Panc1 (cell line): ENCODE results near the gene MTHFD1L. TPM values are rescaled to one million over a fixed set of nuclear protein-coding genes. Genes with fewer than 3 reads are reported as not detected.
A peak's percentile ranks its signal among the peaks of the same experiment; 100 is the strongest.

Experiments
- ATAC-seq: fragments of 200-7000 bp; cut with Tn5 transposase; 2 replicates; pipeline ENCODE4 v1.9.1; 2020; ENCODE audit warnings: mild to moderate bottlenecking, moderate library complexity
- BruUV-seq: library from RNA; stranded (reverse); fragments of 400-500 nt; replicated peaks from 2 replicates; lab custom pipeline; 2021; lab: Mats Ljungman, UMichigan
- CTCF ChIA-PET: fragments of 300-600 bp; sonication (Branson Sonifier 250); formaldehyde crosslinking; loops from one replicate; lab custom pipeline; 2022; ENCODE audit warnings: antibody characterized with exemption; lab: Charles Lee
- POLR2A ChIA-PET: fragments of 300-600 bp; sonication (Branson Sonifier 250); formaldehyde crosslinking; loops from one replicate; lab custom pipeline; 2022; ENCODE audit warnings: antibody characterized with exemption; lab: Charles Lee
- DNase-seq: peaks from one replicate; pipeline ENCODE4 v3.0.0-alpha.2; 2010; ENCODE audit warnings: low read depth, low spot score
- H3K27ac ChIP-seq: 2 replicates; pipeline ENCODE4 v1.5.1; 2011; ENCODE audit warnings: mild to moderate bottlenecking, low read length, inconsistent platforms
- H3K27me3 ChIP-seq: fragments of 200-500 bp; sonication (Bioruptor generic); 2 replicates; pipeline ENCODE4 v1.6.0; 2014; ENCODE audit warnings: low read length, inconsistent platforms; ENCODE audit not compliant: control insufficient read depth, insufficient read depth
- H3K36me3 ChIP-seq: fragments of 200-500 bp; sonication (Bioruptor generic); 2 replicates; pipeline ENCODE4 v1.5.1; 2014; ENCODE audit warnings: inconsistent platforms, mild to moderate bottlenecking, low read length, moderate library complexity; ENCODE audit not compliant: control insufficient read depth, insufficient read depth
- H3K4me1 ChIP-seq: 2 replicates; pipeline ENCODE4 v1.5.1; 2011; ENCODE audit warnings: inconsistent platforms, mild to moderate bottlenecking, low read length, moderate library complexity; ENCODE audit not compliant: control insufficient read depth, insufficient read depth
- H3K4me3 ChIP-seq, 2 experiments: 2 replicates each; pipeline ENCODE4 v1.5.1; 2011 to 2012; ENCODE audit warnings: low read depth in 2 of 2, low read length in 2 of 2, mild to moderate bottlenecking in 2 of 2, inconsistent platforms in 1 of 2, moderate library complexity in 1 of 2
- H3K9me3 ChIP-seq: fragments of 200-500 bp; sonication (Bioruptor generic); 2 replicates; pipeline ENCODE4 v1.5.1; 2014; ENCODE audit warnings: low read depth, mild to moderate bottlenecking, inconsistent platforms, low read length, moderate library complexity; ENCODE audit not compliant: control insufficient read depth, insufficient read depth
- POLR2AphosphoS5 ChIP-seq: IDR thresholded peaks from 2 replicates; pipeline ENCODE4 v1.6.1; 2012; ENCODE audit warnings: mild to moderate bottlenecking, low read depth, low read length, moderate library complexity
- SIN3A ChIP-seq: IDR thresholded peaks from 2 replicates; pipeline ENCODE4 v1.6.1; 2012; ENCODE audit warnings: low read depth, mild to moderate bottlenecking, low read length, moderate library complexity, borderline replicate concordance; ENCODE audit not compliant: insufficient read depth
- TCF7L2 ChIP-seq: IDR thresholded peaks from 2 replicates; pipeline ENCODE4 v1.6.1; 2011; ENCODE audit warnings: mild to moderate bottlenecking, low read depth, low read length, inconsistent platforms
- in situ Hi-C: cut with HindIII; loops from 2 replicates; pipeline ENCODE4 v1.10.0; 2016; ENCODE audit warnings: low sequenced_read_pairs, low pct_unique_long_range_greater_than_20kb
- intact Hi-C: fragments of 100-400 bp; cut with micrococcal nuclease; formaldehyde crosslinking; loops from one replicate; pipeline ENCODE4 v1.10.0; 2022; ENCODE audit not compliant: unreplicated experiment
- total RNA-seq: library from RNA; stranded (reverse); gene quantifications from one replicate; pipeline ENCODE4 v1.2.1, GENCODE V29; 2021; ENCODE audit not compliant: unreplicated experiment
- TF ChIP-seq, protein P1 (sequence below), 2 experiments: IDR thresholded peaks; 2 replicates each; pipeline ENCODE4 v1.6.1; 2011 to 2012; ENCODE audit warnings: low read depth in 2 of 2, control low read depth in 1 of 2, low read length in 1 of 2, mild to moderate bottlenecking in 1 of 2, moderate library complexity in 1 of 2; ENCODE audit not compliant: insufficient read depth in 1 of 2
- TF ChIP-seq, protein P2 (sequence below): fragments of 450-650 bp; IDR thresholded peaks from 2 replicates; pipeline ENCODE4 v1.5.1; 2017; ENCODE audit warnings: mild to moderate bottlenecking

Gene MTHFD1L
- total RNA-seq, 1 experiment from 2014 or later: 76.2 TPM

DNA sequence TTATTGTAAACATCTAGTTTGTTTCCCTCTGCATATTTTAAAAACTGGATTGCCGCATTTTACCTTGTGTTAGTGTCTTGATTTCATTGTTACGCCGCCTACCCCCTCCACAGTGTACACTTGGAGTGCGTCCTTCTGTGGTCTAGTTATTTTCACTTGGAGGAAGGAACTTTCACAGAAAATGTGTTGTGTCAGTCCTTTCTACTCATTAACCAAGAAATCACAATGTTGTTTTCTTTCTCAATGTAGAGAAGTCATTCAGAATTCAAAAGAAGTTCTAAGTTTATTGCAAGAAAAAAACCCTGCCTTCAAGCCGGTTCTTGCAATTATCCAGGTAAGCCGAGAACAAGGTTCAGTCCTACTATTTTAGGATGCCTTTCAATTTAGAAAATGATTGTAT is 10.3 kb downstream of the MTHFD1L start:
- Histone ChIP-seq H3K4me3 (no peak overlapping the region), H3K9me3 (no peaks in the 10 kb centered on the region), H3K4me1 (no peaks in the 10 kb centered on the region), H3K27me3 (no peaks in the 10 kb centered on the region), H3K36me3 (0 out of 2 replicates have a peak, but pooled peaks cover 6% of the 10 kb centered on the region), H3K27ac (no peak overlapping the region)
- no TSS peak for BruUV-seq
- ChIA-PET CTCF (no interaction called here), POLR2A (no interaction called here)
- intact Hi-C loops: no loop called here
- no peak for ATAC-seq
- in situ Hi-C loops: no loop called here
- no peak for DNase-seq
- TF ChIP-seq, protein P1, sequence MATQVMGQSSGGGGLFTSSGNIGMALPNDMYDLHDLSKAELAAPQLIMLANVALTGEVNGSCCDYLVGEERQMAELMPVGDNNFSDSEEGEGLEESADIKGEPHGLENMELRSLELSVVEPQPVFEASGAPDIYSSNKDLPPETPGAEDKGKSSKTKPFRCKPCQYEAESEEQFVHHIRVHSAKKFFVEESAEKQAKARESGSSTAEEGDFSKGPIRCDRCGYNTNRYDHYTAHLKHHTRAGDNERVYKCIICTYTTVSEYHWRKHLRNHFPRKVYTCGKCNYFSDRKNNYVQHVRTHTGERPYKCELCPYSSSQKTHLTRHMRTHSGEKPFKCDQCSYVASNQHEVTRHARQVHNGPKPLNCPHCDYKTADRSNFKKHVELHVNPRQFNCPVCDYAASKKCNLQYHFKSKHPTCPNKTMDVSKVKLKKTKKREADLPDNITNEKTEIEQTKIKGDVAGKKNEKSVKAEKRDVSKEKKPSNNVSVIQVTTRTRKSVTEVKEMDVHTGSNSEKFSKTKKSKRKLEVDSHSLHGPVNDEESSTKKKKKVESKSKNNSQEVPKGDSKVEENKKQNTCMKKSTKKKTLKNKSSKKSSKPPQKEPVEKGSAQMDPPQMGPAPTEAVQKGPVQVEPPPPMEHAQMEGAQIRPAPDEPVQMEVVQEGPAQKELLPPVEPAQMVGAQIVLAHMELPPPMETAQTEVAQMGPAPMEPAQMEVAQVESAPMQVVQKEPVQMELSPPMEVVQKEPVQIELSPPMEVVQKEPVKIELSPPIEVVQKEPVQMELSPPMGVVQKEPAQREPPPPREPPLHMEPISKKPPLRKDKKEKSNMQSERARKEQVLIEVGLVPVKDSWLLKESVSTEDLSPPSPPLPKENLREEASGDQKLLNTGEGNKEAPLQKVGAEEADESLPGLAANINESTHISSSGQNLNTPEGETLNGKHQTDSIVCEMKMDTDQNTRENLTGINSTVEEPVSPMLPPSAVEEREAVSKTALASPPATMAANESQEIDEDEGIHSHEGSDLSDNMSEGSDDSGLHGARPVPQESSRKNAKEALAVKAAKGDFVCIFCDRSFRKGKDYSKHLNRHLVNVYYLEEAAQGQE (IDR thresholded peaks at IDR 0.05; ENCODE audit: insufficient read depth in 1 of 2, low read depth in 2 of 2, low read length in 1 of 2): no peak
- TF ChIP-seq TCF7L2 (no peak), SIN3A (no peak), POLR2AphosphoS5 (no peak)
- TF ChIP-seq, protein P2, sequence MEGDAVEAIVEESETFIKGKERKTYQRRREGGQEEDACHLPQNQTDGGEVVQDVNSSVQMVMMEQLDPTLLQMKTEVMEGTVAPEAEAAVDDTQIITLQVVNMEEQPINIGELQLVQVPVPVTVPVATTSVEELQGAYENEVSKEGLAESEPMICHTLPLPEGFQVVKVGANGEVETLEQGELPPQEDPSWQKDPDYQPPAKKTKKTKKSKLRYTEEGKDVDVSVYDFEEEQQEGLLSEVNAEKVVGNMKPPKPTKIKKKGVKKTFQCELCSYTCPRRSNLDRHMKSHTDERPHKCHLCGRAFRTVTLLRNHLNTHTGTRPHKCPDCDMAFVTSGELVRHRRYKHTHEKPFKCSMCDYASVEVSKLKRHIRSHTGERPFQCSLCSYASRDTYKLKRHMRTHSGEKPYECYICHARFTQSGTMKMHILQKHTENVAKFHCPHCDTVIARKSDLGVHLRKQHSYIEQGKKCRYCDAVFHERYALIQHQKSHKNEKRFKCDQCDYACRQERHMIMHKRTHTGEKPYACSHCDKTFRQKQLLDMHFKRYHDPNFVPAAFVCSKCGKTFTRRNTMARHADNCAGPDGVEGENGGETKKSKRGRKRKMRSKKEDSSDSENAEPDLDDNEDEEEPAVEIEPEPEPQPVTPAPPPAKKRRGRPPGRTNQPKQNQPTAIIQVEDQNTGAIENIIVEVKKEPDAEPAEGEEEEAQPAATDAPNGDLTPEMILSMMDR: no peak

DNA sequence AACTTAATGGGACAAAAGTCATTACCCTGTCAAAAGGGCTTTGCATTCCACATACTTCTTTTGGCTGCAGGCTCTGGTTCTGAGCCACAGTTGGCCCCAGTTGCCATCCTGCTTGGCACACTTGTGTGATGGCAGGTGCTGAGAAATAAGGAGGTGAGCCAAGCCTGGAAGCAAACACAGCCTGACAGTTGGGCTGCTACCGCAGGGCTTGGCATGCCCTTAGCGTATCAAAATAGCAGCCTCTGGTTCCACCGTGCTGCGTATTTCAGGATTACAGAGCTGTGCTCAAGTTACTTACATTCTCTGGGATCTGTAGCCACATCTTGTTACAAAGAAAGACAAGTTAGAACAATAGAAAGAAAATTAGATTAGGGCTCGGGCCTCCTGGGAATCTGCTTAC is 11.1 kb downstream of the MTHFD1L start:
- CTCF ChIA-PET: no interaction called here
- Histone ChIP-seq H3K27me3 (no peaks in the 10 kb centered on the region), H3K4me3 (no peak overlapping the region), H3K4me1 (no peaks in the 10 kb centered on the region), H3K27ac (no peak overlapping the region), H3K9me3 (no peaks in the 10 kb centered on the region), H3K36me3 (0 out of 2 replicates have a peak, but pooled peaks cover 6% of the 10 kb centered on the region)
- BruUV-seq: TSS peak; percentile 19
- ATAC-seq: no peak
- POLR2A ChIA-PET: no interaction called here
- no peak for DNase-seq
- intact Hi-C loops: no loop called here
- in situ Hi-C loops: no loop called here
- TF ChIP-seq, protein P1 (IDR thresholded peaks at IDR 0.05; ENCODE audit: insufficient read depth in 1 of 2, low read depth in 2 of 2, low read length in 1 of 2): no peak
- TF ChIP-seq POLR2AphosphoS5 (no peak), TCF7L2 (no peak), SIN3A (no peak)
- TF ChIP-seq, protein P2: no peak
